Activated CD4-positive, alpha-beta memory T cell treated with anti-CD3 and anti-CD28 coated beads for 36 hours (primary cell): ENCODE data around the gene CH25H. TPM values are rescaled to one million over a fixed set of nuclear protein-coding genes. Genes with fewer than 3 reads are reported as not detected.

Experiments
- CTCF ChIA-PET: fragments of 350-600 bp; sonication (Branson Sonifier 250); formaldehyde crosslinking; loops from one replicate; lab custom pipeline; 2021; ENCODE audit warnings: antibody characterized with exemption, inconsistent platforms; lab: Charles Lee
- POLR2A ChIA-PET: fragments of 350-600 bp; sonication (Branson Sonifier 250); formaldehyde crosslinking; loops from one replicate; lab custom pipeline; 2021; ENCODE audit warnings: antibody characterized with exemption; lab: Charles Lee
- DNase-seq: peaks from one replicate; pipeline ENCODE4 v3.0.0-alpha.2; 2020
- H3K27ac Mint-ChIP-seq: one replicate; pipeline ENCODE4 v1.8.0; 2021; ENCODE audit warnings: mixed read lengths
- H3K27me3 Mint-ChIP-seq: one replicate; pipeline ENCODE4 v1.8.0; 2021; ENCODE audit warnings: mixed read lengths
- H3K36me3 Mint-ChIP-seq: one replicate; pipeline ENCODE4 v1.8.0; 2021; ENCODE audit warnings: mixed read lengths
- H3K4me1 Mint-ChIP-seq: one replicate; pipeline ENCODE4 v1.8.0; 2021; ENCODE audit warnings: low read depth, mixed read lengths
- H3K4me3 Mint-ChIP-seq: one replicate; pipeline ENCODE4 v1.8.0; 2021; ENCODE audit warnings: mild to moderate bottlenecking, mixed read lengths
- H3K9me3 Mint-ChIP-seq: one replicate; pipeline ENCODE4 v1.8.0; 2021; ENCODE audit warnings: mixed read lengths
- intact Hi-C: fragments of 100-400 bp; cut with micrococcal nuclease; formaldehyde crosslinking; loops from one replicate; pipeline ENCODE4 v1.15.1; 2023
- total RNA-seq, 2 experiments: library from RNA; stranded (reverse); gene quantifications; one replicate each; pipeline ENCODE4 v1.2.3, GENCODE V29; 2021

Gene CH25H
- total RNA-seq, 2 experiments from 2014 or later: 0.12 TPM; not detected in 1

DNA sequence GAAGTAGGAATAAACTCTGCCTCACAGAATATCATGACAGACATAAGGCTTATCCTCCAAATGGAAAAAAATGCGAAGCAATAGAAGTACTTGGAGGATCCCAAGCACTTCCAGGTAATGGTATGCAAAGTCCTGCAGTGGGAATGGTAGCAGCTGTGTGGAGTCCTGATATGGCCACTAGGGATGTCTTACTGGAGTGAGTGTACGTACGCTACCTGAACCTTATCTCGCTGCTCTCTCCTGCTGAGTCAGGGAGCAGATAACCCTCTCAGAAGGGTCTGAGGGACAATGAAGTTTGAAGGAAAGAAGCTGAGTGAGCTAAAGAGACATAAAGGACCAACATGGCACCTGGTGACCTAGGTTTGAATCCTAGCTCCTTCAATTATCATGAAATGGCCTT is 42.2 kb downstream of the CH25H start:
- intact Hi-C loops: loop anchor here (5.0 kb wide), 1 partner anchor 1348 kb away; the partner anchor contains the start of gene ATAD1
- Mint-ChIP-seq H3K27ac (no peak overlapping the region), H3K4me3 (no peak overlapping the region), H3K27me3 (peaks cover 18% of the 10 kb centered on the region), H3K36me3 (no peaks in the 10 kb centered on the region), H3K9me3 (no peaks in the 10 kb centered on the region), H3K4me1 (peaks cover 37% of the 10 kb centered on the region)
- ChIA-PET CTCF (interaction anchor here (1.9 to 3.0 kb wide), 2 partner anchors 49 to 135 kb away, joined by 9 to 12 read pairs; no protein-coding TSS in a partner anchor), POLR2A (interaction anchor here (1.0 kb wide), 1 partner anchor 43 kb away, joined by 3 read pairs; no protein-coding TSS in a partner anchor)
- no peak for DNase-seq

DNA sequence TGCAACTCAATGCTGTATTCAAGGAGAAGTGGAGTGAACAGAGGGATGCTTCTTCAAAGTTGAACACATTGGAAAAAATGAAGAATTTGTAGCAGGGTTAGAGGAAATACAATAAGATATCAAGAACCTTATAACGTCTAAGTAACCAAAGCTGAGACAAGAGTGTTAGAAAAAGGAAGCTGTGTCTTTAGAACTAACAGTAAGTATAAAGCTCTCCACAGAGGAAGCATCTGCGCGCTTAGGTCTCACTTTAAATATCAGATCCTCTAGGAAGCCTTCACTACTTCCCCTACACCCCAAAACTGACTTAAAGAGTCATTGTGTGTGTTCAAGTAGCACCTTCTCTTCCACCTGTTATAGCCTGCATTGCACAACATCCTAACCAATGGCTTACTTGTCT is 43.0 kb downstream of the CH25H start:
- Mint-ChIP-seq H3K36me3 (no peaks in the 10 kb centered on the region), H3K27ac (peak overlapping the region; percentile 35), H3K4me1 (peaks cover 37% of the 10 kb centered on the region)

DNA sequence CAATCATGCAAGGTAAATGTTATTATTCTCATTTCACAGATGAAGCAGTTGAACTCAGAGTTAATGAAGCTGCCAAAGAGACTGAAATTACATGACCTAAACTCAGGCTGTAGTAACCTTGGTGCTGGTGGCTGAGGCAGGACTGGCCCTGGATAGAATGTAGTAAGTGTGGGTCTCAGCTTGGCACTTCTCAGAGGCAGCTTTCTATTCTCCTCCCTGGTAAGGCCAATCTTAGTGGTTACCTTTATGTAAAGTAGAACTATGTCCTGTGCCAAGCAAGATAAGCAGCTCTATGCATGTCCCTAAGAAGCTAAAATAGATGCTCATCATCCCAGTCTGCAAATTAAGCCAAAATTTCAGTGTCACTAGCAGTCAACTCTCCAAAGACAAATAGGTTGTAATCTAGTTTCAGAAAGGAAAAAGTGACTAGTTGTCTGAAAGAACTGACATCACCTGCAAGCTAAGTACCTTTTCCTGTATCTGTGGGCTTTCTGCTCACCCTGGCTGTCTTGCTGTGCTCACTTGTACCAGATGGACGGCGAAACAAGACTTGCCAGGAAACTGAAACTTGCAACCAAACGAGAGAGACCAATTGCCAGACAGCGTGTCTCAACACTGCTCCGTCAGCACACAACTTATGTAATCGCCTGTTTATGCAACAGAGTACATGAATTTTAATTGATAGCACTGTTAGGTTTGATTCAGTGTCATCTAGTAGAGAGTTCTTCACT is 43.7 kb downstream of the CH25H start:
- Mint-ChIP-seq H3K27me3 (peaks cover 15% of the 10 kb centered on the region), H3K36me3 (no peaks in the 10 kb centered on the region), H3K9me3 (no peaks in the 10 kb centered on the region), H3K4me3 (peak overlapping the region; percentile 10), H3K4me1 (peaks cover 42% of the 10 kb centered on the region), H3K27ac (peak overlapping the region; percentile 35)
- ChIA-PET POLR2A (interaction anchor here (1.0 kb wide), 2 partner anchors 45 to 173 kb away, joined by 3 read pairs; partner anchors contain the start of gene FAS), CTCF (interaction anchor here (0.7 to 3.0 kb wide), 7 partner anchors 9 to 229 kb away, joined by 3 to 12 read pairs (median 4); no protein-coding TSS in a partner anchor)
- intact Hi-C loops: loop anchor here (1.0 to 5.0 kb wide), 8 partner anchors 44 to 1346 kb away; partner anchors contain the start of genes ATAD1, CH25H and FAS
- peak; percentile 76 for DNase-seq

More for the DNA sequence above, 43.0 kb downstream of the CH25H start:
- H3K27me3 Mint-ChIP-seq: peaks cover 18% of the 10 kb centered on the region
- H3K9me3 Mint-ChIP-seq: no peaks in the 10 kb centered on the region
- ChIA-PET CTCF (interaction anchor here (0.7 to 3.0 kb wide), 6 partner anchors 9 to 160 kb away, joined by 3 to 12 read pairs (median 5); no protein-coding TSS in a partner anchor), POLR2A (interaction anchor here (1.0 kb wide), 2 partner anchors 44 to 174 kb away, joined by 3 read pairs; partner anchors contain the start of gene FAS)
- intact Hi-C loops: loop anchor here (5.0 kb wide), 1 partner anchor 1347 kb away; the partner anchor contains the start of gene ATAD1
- no peak for DNase-seq
- peak overlapping the region; percentile 10 for H3K4me3 Mint-ChIP-seq

DNA sequence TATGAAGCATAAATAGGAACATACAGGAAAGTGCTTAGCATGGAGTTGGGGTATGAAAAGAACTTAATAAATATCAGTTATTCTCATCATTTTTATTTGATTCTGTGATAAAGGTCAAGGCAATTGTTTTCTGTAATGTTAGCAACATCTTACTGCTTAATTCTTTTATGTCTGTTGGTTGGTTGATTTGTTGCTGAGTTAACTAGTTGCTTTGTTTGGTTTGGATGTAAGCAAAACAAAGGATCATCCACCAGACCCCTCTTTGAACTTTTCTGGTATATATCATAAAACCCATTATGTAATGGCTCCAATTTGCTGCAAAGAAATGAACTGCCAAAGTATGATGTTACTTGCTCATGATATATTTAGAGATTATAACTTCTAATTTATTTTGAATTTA is 44.5 kb downstream of the CH25H start:
- Mint-ChIP-seq H3K27me3 (peaks cover 15% of the 10 kb centered on the region), H3K36me3 (no peaks in the 10 kb centered on the region), H3K4me1 (peaks cover 44% of the 10 kb centered on the region), H3K4me3 (no peak overlapping the region), H3K9me3 (no peaks in the 10 kb centered on the region), H3K27ac (no peak overlapping the region)
- ChIA-PET CTCF (interaction anchor here (0.8 to 3.0 kb wide), 3 partner anchors 55 to 133 kb away, joined by 3 to 12 read pairs (median 6); no protein-coding TSS in a partner anchor), POLR2A (no interaction called here)
- intact Hi-C loops: loop anchor here (2.0 to 5.0 kb wide), 4 partner anchors 86 to 1345 kb away; partner anchors contain the start of genes ATAD1 and FAS
- no peak for DNase-seq

DNA sequence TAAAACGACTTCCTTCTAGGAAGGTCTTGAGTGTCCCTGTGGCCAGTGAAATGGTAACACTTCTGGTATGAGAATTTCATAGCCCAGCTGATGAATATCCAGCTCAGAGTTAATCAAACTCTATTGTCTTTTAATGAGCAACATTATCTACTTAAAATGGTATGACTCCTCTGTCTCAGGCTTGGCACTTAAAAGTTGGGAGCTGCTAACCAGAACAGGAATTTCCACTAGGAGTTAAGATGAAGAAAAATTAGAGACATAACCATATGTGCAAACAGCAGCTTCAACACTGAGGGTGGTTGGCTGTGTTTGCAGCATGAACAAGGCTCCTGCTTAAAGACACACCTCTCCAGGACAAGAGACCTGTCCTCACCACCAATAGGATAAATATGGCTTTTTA is 46.8 kb downstream of the CH25H start:
- no peak for DNase-seq
- H3K36me3 Mint-ChIP-seq: no peaks in the 10 kb centered on the region
- H3K4me1 Mint-ChIP-seq: peaks cover 31% of the 10 kb centered on the region
- ChIA-PET POLR2A (no interaction called here), CTCF (interaction anchor here (1.1 kb wide), 1 partner anchor 54 kb away, joined by 4 read pairs; no protein-coding TSS in a partner anchor)
- H3K9me3 Mint-ChIP-seq: no peaks in the 10 kb centered on the region
- H3K27ac Mint-ChIP-seq: no peak overlapping the region
- H3K27me3 Mint-ChIP-seq: peaks cover 21% of the 10 kb centered on the region
- intact Hi-C loops: loop anchor here (5.0 kb wide), 1 partner anchor 1343 kb away; the partner anchor contains the start of gene ATAD1
- no peak overlapping the region for H3K4me3 Mint-ChIP-seq

DNA sequence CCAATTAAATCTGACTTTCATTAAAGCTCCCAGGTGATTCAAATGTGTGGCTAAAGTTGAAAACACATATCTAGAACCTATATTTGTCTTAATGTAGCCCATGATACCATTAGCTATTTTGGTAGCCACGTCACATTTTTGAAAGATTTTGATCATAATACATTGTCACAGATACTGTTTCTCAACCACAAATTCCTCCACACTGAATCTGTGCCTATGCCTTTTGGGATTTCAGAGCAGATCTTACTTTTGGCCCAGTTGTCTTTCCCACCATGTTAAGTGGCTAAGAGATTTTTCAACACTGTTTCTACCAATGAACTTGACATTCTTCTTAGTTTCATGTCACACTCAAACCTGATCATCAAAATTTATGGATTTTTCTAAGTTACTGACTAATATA is 47.4 kb downstream of the CH25H start:
- Mint-ChIP-seq H3K27ac (no peak overlapping the region), H3K4me3 (no peak overlapping the region), H3K9me3 (no peaks in the 10 kb centered on the region), H3K36me3 (no peaks in the 10 kb centered on the region), H3K4me1 (peaks cover 26% of the 10 kb centered on the region), H3K27me3 (peaks cover 25% of the 10 kb centered on the region)
- CTCF ChIA-PET: interaction anchor here (1.1 kb wide), 1 partner anchor 55 kb away, joined by 4 read pairs; no protein-coding TSS in a partner anchor
- POLR2A ChIA-PET: no interaction called here
- intact Hi-C loops: loop anchor here (5.0 kb wide), 1 partner anchor 1342 kb away; the partner anchor contains the start of gene ATAD1
- DNase-seq: no peak

DNA sequence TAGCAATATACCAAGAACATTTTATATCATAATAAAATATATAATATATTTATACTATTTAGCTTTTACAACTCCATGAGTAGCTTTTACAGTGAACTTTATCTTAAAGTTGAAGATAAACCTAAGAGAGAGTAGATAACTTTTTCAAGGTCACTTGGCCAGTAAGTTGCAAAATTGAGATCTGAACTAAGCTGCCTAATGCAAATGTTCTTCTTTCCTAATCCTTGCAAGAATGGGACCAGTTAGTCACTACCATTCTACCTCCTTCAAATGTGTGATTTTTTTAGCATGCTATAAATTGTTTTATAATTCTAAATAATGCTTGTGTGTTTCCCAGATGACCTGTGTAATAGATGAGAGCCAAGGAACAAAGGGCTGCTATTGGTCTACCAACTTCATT is 47.8 kb downstream of the CH25H start:
- H3K4me3 Mint-ChIP-seq: no peak overlapping the region
- H3K36me3 Mint-ChIP-seq: no peaks in the 10 kb centered on the region
- H3K27ac Mint-ChIP-seq: no peak overlapping the region
- no peaks in the 10 kb centered on the region for H3K9me3 Mint-ChIP-seq
- intact Hi-C loops: no loop called here
- no peak for DNase-seq
- POLR2A ChIA-PET: no interaction called here
- peaks cover 22% of the 10 kb centered on the region for H3K4me1 Mint-ChIP-seq
- H3K27me3 Mint-ChIP-seq: peaks cover 27% of the 10 kb centered on the region
- CTCF ChIA-PET: no interaction called here

DNA sequence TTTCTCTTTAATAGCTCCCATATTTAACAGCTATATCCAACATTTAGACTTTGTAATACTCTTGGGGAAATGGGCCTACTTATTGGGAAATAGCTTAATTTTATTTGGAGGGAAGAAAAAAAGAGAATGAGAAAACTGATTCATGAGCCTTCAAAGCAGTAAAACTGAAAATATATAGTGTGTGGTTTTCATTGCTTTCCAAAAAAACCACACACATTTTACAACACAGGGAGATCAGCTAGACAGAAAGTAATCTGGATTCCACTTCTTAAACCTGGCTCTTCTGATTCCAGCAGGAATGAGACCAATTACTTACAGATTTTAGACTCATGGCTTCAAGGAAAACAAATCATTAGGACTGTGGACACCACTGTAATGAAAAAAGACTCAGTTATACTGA is 48.7 kb downstream of the CH25H start:
- intact Hi-C loops: no loop called here
- ChIA-PET POLR2A (no interaction called here), CTCF (interaction anchor here (0.7 to 0.9 kb wide), 2 partner anchors 59 to 128 kb away, joined by 4 read pairs; no protein-coding TSS in a partner anchor)
- peaks cover 26% of the 10 kb centered on the region for H3K27me3 Mint-ChIP-seq
- H3K4me3 Mint-ChIP-seq: no peak overlapping the region
- H3K36me3 Mint-ChIP-seq: no peaks in the 10 kb centered on the region
- no peak for DNase-seq
- no peaks in the 10 kb centered on the region for H3K9me3 Mint-ChIP-seq
- peaks cover 13% of the 10 kb centered on the region for H3K4me1 Mint-ChIP-seq
- no peak overlapping the region for H3K27ac Mint-ChIP-seq

DNA sequence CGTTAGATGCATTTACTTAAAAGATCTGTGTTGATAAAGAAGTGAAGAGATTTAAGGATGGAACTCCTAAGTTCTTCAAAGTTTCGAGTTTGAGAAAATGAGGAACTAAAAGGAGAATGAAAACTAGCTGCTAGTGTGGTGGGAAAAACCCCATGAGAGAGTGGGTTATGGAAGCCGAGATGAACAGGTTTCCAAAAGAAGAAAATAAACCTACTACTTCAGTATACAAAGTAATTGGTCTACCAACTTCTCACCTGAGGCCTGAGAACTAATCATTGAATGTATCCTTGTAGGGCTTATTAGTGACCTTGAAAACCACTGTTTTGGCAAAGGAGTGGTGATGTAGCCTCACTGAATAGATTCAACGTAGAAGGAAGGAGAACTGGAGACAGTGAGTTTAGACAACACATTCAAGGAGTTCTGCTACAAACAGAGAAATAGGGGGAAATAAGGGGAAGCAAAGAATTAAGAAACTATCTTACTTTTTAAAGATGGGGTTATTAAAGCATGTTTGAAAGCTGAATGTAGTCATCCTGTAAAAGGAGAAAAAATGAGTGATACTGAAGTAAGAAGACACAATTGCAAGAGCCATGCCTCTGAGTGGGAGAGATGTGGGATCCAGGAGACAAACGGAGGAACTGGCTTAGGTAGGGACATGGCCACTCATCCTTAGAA is 50.8 kb downstream of the CH25H start:
- intact Hi-C loops: no loop called here
- Mint-ChIP-seq H3K4me1 (peaks cover 8% of the 10 kb centered on the region), H3K9me3 (no peaks in the 10 kb centered on the region), H3K27me3 (peaks cover 30% of the 10 kb centered on the region), H3K36me3 (no peaks in the 10 kb centered on the region), H3K4me3 (no peak overlapping the region), H3K27ac (no peak overlapping the region)
- no peak for DNase-seq
- ChIA-PET POLR2A (no interaction called here), CTCF (interaction anchor here (0.8 kb wide), 1 partner anchor 41 kb away, joined by 3 read pairs; no protein-coding TSS in a partner anchor)
